Measurements from ENCODE around the gene SNRPD3.
A peak's percentile ranks its signal among the peaks of the same experiment; 100 is the strongest.

DNA sequence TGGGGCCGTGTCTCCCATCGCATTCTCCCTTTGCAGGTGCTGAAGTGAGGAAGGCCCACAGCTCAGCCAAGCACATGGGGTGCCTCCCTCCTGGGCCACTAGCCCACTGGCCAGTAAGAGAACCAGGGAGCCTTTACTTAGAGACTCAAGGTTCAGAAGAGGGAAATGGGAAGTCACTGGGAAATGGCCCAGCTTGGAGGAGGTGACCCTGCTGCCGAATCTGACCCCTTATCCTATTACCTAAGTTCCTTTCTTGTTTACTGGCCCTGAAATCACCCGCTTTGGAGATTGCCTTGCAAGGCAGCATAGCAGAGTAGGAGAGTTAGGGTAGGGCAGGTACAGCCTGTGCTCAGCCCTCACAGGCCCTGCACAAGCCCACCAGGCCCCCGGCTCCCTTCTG lies 36.3 kb upstream of the SNRPD3 start:
- TF ChIP-seq, protein P1, sequence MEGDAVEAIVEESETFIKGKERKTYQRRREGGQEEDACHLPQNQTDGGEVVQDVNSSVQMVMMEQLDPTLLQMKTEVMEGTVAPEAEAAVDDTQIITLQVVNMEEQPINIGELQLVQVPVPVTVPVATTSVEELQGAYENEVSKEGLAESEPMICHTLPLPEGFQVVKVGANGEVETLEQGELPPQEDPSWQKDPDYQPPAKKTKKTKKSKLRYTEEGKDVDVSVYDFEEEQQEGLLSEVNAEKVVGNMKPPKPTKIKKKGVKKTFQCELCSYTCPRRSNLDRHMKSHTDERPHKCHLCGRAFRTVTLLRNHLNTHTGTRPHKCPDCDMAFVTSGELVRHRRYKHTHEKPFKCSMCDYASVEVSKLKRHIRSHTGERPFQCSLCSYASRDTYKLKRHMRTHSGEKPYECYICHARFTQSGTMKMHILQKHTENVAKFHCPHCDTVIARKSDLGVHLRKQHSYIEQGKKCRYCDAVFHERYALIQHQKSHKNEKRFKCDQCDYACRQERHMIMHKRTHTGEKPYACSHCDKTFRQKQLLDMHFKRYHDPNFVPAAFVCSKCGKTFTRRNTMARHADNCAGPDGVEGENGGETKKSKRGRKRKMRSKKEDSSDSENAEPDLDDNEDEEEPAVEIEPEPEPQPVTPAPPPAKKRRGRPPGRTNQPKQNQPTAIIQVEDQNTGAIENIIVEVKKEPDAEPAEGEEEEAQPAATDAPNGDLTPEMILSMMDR (IDR thresholded peaks at IDR 0.05; ENCODE audit: low read depth, low read length, missing input control) = no peak
- TF ChIP-seq, protein P2, sequence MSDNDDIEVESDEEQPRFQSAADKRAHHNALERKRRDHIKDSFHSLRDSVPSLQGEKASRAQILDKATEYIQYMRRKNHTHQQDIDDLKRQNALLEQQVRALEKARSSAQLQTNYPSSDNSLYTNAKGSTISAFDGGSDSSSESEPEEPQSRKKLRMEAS (IDR thresholded peaks at IDR 0.05) = no peak
- no peak for TF ChIP-seq FOXA2 (IDR thresholded peaks at IDR 0.05)
- no peak for TF ChIP-seq HNF4G (IDR thresholded peaks at IDR 0.05)
- TF ChIP-seq, protein P3, sequence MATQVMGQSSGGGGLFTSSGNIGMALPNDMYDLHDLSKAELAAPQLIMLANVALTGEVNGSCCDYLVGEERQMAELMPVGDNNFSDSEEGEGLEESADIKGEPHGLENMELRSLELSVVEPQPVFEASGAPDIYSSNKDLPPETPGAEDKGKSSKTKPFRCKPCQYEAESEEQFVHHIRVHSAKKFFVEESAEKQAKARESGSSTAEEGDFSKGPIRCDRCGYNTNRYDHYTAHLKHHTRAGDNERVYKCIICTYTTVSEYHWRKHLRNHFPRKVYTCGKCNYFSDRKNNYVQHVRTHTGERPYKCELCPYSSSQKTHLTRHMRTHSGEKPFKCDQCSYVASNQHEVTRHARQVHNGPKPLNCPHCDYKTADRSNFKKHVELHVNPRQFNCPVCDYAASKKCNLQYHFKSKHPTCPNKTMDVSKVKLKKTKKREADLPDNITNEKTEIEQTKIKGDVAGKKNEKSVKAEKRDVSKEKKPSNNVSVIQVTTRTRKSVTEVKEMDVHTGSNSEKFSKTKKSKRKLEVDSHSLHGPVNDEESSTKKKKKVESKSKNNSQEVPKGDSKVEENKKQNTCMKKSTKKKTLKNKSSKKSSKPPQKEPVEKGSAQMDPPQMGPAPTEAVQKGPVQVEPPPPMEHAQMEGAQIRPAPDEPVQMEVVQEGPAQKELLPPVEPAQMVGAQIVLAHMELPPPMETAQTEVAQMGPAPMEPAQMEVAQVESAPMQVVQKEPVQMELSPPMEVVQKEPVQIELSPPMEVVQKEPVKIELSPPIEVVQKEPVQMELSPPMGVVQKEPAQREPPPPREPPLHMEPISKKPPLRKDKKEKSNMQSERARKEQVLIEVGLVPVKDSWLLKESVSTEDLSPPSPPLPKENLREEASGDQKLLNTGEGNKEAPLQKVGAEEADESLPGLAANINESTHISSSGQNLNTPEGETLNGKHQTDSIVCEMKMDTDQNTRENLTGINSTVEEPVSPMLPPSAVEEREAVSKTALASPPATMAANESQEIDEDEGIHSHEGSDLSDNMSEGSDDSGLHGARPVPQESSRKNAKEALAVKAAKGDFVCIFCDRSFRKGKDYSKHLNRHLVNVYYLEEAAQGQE (IDR thresholded peaks at IDR 0.05) = no peak
- TF ChIP-seq SP1 (IDR thresholded peaks at IDR 0.05) = peak; percentile 27
- TF ChIP-seq, protein P4, sequence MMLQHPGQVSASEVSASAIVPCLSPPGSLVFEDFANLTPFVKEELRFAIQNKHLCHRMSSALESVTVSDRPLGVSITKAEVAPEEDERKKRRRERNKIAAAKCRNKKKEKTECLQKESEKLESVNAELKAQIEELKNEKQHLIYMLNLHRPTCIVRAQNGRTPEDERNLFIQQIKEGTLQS (IDR thresholded peaks at IDR 0.05) = no peak
- no peak for TF ChIP-seq RAD21 (IDR thresholded peaks at IDR 0.05)
- TF ChIP-seq YY1 (IDR thresholded peaks at IDR 0.05) = no peak

All from liver (tissue), 3 donors.